GM03348 (cell line): ENCODE results near the gene HMGB1.

Experiments used
- DNase-seq: peaks from one replicate; pipeline ENCODE4 v3.0.0; 2012; ENCODE audit warnings: low spot score

Gene HMGB1

GRCh38 chr13:30465593-30466357 is at the start of gene HMGB1:
Gene HMGB1, minus strand, starts transcription at chr13:30465936. Its CDS starts 2,256 bp downstream, at chr13:30463680.
- peak; percentile 99 for DNase-seq

DNA sequence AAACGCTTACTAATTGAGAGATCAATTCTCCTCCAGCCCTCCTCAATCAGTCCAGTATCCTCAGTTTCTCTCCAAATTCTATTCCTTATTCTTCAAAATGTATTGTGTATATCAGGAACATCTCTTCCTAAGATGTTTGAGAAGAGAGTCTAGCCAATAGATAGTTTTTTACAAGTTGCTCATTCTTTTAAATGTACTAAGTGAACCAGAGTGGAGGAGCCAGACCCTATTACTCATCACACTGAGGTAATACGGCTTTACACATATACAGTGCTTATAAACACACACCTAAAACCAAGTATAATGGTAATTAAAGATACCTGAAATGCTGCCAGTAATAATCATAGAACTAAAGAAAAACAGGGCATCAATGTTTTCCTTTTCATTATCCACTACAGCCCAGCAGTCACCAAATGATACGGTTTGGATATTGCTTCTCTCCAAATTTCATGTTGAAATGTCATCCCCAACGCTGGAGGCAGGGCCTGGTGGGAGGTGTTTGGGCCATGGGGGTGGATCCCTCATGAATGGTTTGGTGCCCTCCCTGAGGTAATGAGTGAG is 45.2 kb upstream of the HMGB1 start:
- DNase-seq = no peak

- no peak for DNase-seq
Measured at GRCh38 chr13:30510091-30510490, 44.4 kb upstream of the HMGB1 start.

- DNase-seq = no peak
Measured at GRCh38 chr13:30509254-30510050, 43.7 kb upstream of the HMGB1 start.

GRCh38 chr13:30504081-30504480 is 38.3 kb upstream of the HMGB1 start:
- peak; percentile 52 for DNase-seq

DNA sequence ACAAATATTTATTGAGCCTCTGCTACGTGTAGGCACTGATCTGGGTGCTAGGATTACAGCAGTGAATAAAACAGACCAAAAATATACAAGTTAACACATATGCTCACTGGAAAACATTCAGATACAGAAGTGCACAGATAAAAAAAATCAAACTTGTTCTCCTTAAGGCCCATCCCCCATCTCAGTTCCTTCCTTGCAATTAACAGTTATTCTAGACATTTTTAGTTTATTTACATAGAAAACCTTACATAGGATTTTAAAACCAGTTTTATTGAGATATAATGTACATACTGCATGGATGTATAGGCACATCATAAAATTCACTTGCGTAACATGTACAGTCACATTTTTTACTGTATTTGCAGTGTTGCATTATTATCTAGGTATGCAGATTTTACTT is 36.5 kb upstream of the HMGB1 start:
- no peak for DNase-seq

DNA sequence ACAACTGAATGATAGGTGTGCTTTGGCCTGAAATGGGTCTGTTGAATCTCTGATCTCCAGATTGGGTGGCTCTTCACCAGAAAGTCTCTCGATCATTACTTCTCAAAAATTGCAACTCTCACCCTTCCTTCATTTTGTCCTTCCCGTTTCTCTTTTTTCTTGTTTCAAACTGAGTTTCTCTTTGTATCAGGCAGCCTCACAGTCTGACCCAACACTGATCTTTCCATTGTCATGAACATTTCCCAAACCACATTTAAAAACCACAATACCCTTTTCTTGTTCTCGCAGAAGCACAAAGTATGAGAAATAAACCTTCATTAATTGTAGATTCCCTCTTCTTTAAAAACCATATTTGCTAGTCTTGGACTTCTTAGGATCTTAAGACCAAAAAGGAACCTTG is 33.6 kb upstream of the HMGB1 start:
- no peak for DNase-seq

GRCh38 chr13:30496147-30496546 is 30.4 kb upstream of the HMGB1 start:
- DNase-seq = no peak

DNA sequence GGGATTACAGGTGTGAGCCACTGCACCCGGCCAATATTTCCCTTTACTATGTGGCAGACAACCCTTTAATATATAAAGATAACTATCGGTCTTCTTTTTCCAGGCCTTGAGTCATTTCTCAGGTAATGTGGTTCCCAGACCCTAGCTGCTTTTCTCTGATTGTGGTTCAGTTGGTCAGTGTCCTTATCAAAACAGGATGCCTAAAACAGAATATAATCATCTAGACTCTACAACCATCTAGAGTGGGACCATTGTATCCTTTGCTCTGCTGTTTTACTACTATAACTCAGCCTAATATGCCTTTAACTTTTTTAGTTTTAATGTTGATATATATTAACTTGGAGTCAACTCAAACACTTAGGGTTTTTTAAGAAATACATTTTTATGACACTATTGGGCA is 30.0 kb upstream of the HMGB1 start:
- DNase-seq = no peak

DNA sequence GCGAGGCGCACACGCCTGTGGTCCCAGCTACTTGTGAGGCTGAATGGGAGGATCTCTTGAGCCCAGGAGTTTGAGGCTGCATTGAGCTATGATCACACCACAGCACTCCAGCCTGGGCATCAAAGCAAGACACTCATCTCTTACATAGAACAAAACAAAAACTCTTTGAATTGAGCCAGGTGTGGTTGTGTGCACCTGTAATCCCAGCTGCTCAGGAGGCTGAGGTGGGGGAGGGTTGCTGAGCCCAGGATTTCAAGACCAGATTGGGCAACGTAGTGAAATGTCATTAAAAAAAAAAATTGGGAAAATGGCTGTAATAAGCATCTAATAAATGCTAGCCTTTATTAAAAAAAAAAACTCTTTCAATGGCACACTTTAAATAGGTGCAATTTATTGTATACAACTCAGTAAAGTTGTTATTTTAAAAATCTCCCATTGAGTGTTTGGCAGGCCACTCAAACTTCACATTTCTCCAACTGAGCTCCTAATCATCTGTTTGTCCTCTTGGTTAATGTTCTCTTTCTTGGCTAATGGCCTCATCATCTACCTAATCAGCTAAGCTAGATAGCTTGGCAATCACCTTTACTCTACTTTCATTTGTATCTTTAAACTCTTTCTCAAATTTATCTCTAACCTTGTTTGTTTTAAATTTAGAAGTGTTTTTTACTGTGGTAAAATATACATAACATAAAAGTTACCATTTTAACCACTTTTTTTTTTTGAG is 28.1 kb upstream of the HMGB1 start:
- DNase-seq = no peak

GRCh38 chr13:30487075-30487470 is 21.3 kb upstream of the HMGB1 start:
- DNase-seq = no peak

DNA sequence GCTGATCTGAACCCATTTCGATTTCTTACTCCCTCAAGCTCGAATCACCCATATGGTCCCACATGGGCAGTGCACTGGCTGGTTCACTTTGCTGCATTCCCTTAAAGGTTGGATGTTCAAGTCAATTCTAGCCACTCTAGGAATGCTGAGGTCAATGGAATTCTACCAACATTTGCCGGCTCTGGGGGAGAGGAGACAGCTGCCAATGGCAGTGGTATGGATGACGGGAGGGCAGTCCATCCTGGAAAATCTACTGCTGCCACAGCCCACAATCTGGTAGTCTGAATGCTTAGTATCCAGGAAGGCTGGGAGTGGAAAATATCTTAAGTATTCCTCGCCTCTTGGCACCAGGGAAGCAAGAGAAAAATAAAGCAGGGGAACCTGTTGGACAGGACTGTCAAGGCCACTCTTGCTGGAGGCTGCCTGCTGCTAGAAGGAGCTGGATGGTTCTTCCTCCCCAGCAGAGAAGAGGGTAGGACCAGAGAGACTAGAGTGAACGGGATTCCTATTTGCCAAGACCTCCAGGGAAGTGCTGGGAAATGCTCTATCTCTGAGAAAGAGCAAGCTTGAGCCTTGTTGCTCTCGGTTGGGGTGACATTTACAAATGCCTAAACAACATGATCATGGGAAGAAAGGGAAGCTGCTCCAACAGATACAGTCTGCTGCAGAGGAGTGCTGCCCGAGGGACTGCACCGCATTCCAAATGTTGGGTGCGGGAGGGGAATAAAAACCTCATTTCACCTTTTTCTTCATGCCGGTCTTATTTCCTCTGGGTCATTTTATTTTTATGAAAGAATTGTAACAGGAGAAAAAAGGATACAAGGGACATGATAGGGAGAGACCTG is 20.7 kb upstream of the HMGB1 start:
- DNase-seq = no peak

- no peak for DNase-seq
Measured at GRCh38 chr13:30481241-30481760, 15.6 kb upstream of the HMGB1 start.

- DNase-seq = no peak
Measured at GRCh38 chr13:30480292-30480950, 14.7 kb upstream of the HMGB1 start.

- no peak for DNase-seq
Measured at GRCh38 chr13:30479883-30480219, 14.1 kb upstream of the HMGB1 start.

DNA sequence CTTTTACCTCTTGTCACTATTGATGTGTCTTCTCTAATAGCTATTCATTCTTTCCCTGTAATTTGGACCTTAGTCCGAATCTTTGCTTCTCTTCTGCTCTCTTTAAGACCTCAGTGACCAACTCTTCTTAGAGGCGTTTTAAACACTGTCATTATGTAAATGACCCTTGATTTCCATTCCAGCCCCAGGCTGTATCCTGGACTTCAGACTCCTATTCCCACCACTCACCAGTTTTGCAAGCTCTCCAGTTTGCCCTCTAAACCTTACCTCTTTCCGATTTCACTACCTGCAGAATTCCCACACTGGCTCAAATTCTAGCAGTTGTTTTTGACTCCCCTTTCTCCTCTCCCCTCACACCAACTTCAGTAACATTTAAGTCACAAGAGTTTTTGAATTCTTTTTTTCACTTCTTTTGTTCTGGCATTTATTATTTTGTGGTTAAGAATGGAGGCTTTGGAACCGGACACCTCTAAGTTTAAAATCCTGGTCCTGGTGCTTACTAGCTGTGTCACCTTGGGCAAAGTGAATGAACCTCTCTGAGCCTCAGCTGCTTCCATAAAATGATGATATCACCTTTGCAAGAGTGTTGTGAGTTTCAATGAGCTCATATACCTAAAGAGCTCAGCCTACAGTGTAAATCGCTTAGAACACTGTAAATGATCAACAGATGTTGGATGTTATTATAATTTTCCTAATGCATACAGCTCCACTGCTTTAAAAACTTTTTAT is 13.6 kb upstream of the HMGB1 start:
- no peak for DNase-seq

- DNase-seq = no peak
Measured at GRCh38 chr13:30477346-30478195, 11.8 kb upstream of the HMGB1 start.

DNA sequence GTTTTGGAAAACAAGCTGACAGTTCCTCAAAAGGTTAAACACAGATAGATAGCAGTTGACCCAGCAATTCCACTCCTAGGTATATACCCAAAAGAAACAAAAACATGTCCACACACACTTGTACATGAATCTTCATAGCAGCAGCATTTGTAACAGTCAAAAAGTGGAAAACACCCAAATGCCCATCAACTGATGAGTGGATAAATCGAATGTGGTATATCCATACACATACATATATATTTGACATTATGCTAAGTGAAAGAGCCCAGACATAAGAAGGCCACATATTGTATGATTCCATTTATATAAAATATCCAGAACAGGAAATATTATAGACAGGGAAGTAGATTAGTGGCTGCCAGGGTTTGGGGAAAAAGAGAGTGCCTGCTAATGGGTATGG is 7.9 kb upstream of the HMGB1 start:
- no peak for DNase-seq

DNA sequence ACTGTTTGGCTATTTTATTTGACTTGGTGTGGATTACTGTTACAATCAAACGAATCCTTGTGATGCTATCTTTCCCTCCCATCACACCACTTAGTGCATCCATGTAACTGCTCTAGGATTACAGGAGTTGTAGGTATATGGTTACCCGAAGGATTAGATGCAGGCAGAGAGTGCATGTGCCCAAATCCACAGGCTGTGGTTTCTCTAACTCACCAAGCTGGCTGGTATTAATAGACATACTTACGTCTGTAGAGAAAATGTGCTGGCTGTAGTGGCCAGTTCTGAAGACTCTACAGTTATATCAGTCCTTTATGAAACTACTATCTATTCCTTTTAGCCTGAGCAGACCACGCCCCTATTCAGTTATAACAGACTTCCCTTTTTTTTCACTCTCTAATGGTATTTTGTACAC is 1.1 kb upstream of the HMGB1 start:
- DNase-seq = no peak
